Psoas muscle (tissue), 8 donors: ENCODE data around the gene HCAR3. TPM values are rescaled to one million over a fixed set of nuclear protein-coding genes. Genes with fewer than 3 reads are reported as not detected.
"Not testable (repeated sequence)": the region's sequence is repeated elsewhere in the genome, so short reads cannot be mapped to it uniquely, and the experiment has no call there.

Experiments used
- ATAC-seq, 4 donors: fragments of 200-7000 bp; cut with Tn5 transposase; one replicate each; pipeline ENCODE4 v1.9.1; 2020; ENCODE audit warnings: moderate library complexity in 3 of 4, mild to moderate bottlenecking in 2 of 4
- DNase-seq, 2 donors: peaks; one replicate each; pipeline ENCODE4 v3.0.0-alpha.2; 2020
- H3K27ac ChIP-seq: fragments of 200-600 bp; one replicate; pipeline ENCODE4 v1.8.0; 2022
- H3K27me3 ChIP-seq, 3 donors: fragments of 200-600 bp in 1 of 3; one replicate each; pipeline versions ENCODE4 v1.6.1 to v1.8.0; 2013 to 2022; ENCODE audit warnings: low read length in 2 of 3, mild to moderate bottlenecking in 2 of 3, moderate library complexity in 1 of 3; ENCODE audit not compliant: insufficient read depth in 3 of 3
- H3K36me3 ChIP-seq, 2 donors: fragments of 200-600 bp in 1 of 2; one replicate each; pipeline versions ENCODE4 v1.6.1 to v1.8.0; 2013 to 2022; ENCODE audit warnings: low read depth in 1 of 2, mild to moderate bottlenecking in 1 of 2, moderate library complexity in 1 of 2; ENCODE audit not compliant: insufficient read depth in 1 of 2
- H3K4me1 ChIP-seq: fragments of 200-600 bp; one replicate; pipeline ENCODE4 v1.8.0; 2022
- H3K4me3 ChIP-seq: fragments of 200-600 bp; one replicate; pipeline ENCODE4 v1.8.0; 2022; ENCODE audit warnings: mild to moderate bottlenecking
- H3K9me3 ChIP-seq: fragments of 200-600 bp; one replicate; pipeline ENCODE4 v1.8.0; 2022
- CTCF ChIP-seq: fragments of 200-600 bp; IDR thresholded peaks from one replicate; pipeline ENCODE4 v1.8.0; 2022; ENCODE audit warnings: antibody characterized with exemption
- WGBS, 3 donors: extraction: QIAGEN DNeasy Blood & Tissue Kit; methylation state at CpG; one replicate each; pipeline versions ENCODE4 v1.1.6 to v1.1.7; 2013; 5-methylcytosine and 5-hydroxymethylcytosine counted together
- intact Hi-C, 2 donors: fragments of 100-400 bp; cut with DNase I; formaldehyde crosslinking; loops; one replicate each; pipeline versions ENCODE4 v1.11.0 to v1.14.2; 2022
- polyA plus RNA-seq, 3 donors: library from polyadenylated mRNA; stranded (reverse); fragments of 200-250 nt; gene quantifications; one replicate each; pipeline ENCODE4 v1.2.3, GENCODE V29; 2013
- total RNA-seq, 4 donors: library from RNA; stranded (reverse); fragmentation: NEBNext Ultra II Directional in 2 of 4; extraction: Animal tissue kit (Norgen Biotek cat#: 25700) in 2 of 4; gene quantifications; one replicate each; pipeline versions ENCODE4 v1.2.1 to v1.2.4, GENCODE V29; 2021 to 2023
- donor health status: healthy with polysubstance abuse.
- donor health status: DM: no; HTN: no; CAD: no; lungs with moderate emphysema.
- donor health status: Bipolar disorder and iron deficiency.
- donor health status: healthy.
- donor health status: DM: yes; HTN: yes; CAD: no.
- donor health status: DM: no; HTN: no; CAD: no.
- donor health status: DM: no; HTN: no; CAD: no.
- donor health status: DM: yes; HTN: yes; CAD: no.

Gene HCAR3
- total and polyA plus RNA-seq, 7 donors, result 0.07 to 0.44 (median 0.13) TPM; not detected in 4

- no peak for TF ChIP-seq CTCF
- no peaks in the 10 kb centered on the region for H3K36me3 ChIP-seq
- ATAC-seq (no peak), DNase-seq (no peak)
- H3K9me3 ChIP-seq, result no peaks in the 10 kb centered on the region
- no peak overlapping the region for H3K27ac ChIP-seq
- no peaks in the 10 kb centered on the region for H3K4me1 ChIP-seq
- intact Hi-C loops, result no loop called here
- H3K27me3 ChIP-seq, result no peaks in the 10 kb centered on the region
- no peak overlapping the region for H3K4me3 ChIP-seq
- 52 to 67% (median 58%) methylated on average over 1 of the region's 1 CpG for WGBS, 3 donors
Measured at GRCh38 chr12:122722387-122722786, 5.8 kb upstream of the HCAR3 start.

GRCh38 chr12:122721057-122721545 lies 4.5 kb upstream of the HCAR3 start:
- Histone ChIP-seq H3K4me1 (no peaks in the 10 kb centered on the region), H3K36me3 (no peaks in the 10 kb centered on the region), H3K4me3 (no peak overlapping the region), H3K27me3 (no peaks in the 10 kb centered on the region), H3K27ac (no peak overlapping the region), H3K9me3 (no peaks in the 10 kb centered on the region)
- no peak for TF ChIP-seq CTCF
- WGBS, 3 donors, result 82 to 86% (median 84%) methylated on average over 11 of the region's 11 CpGs
- ATAC-seq (no peak), DNase-seq (no peak)
- intact Hi-C loops, result no loop called here

- not testable (repeated sequence) for DNase-seq
Measured at GRCh38 chr12:122715211-122715610, 1.4 kb downstream of the HCAR3 start.

GRCh38 chr12:122713491-122714188 lies 3.0 kb downstream of the HCAR3 start:
- H3K36me3 ChIP-seq, H3K27me3 ChIP-seq, H3K4me1 ChIP-seq, H3K9me3 ChIP-seq, intact Hi-C loops, ATAC-seq, H3K27ac ChIP-seq, DNase-seq, H3K4me3 ChIP-seq: not testable (repeated sequence)
- 76 to 80% (median 79%) methylated on average over 3 of the region's 10 CpGs for WGBS, 3 donors

More at GRCh38 chr12:122715211-122715610, 1.4 kb downstream of the HCAR3 start:
- H3K27me3 ChIP-seq, H3K4me1 ChIP-seq, H3K9me3 ChIP-seq, H3K4me3 ChIP-seq, ATAC-seq, H3K36me3 ChIP-seq, H3K27ac ChIP-seq, intact Hi-C loops: not testable (repeated sequence)
- WGBS, 3 donors, result 69 to 76% (median 72%) methylated on average over 6 of the region's 6 CpGs

- WGBS, 3 donors, result 75 to 82% (median 79%) methylated on average over 1 of the region's 1 CpG
- H3K36me3 ChIP-seq, H3K27me3 ChIP-seq, ATAC-seq, intact Hi-C loops, H3K27ac ChIP-seq, H3K4me1 ChIP-seq, H3K9me3 ChIP-seq, DNase-seq, H3K4me3 ChIP-seq: not testable (repeated sequence)
Measured at GRCh38 chr12:122711266-122711665, 5.3 kb downstream of the HCAR3 start.

- H3K27me3 ChIP-seq, H3K9me3 ChIP-seq, H3K4me1 ChIP-seq, DNase-seq, H3K4me3 ChIP-seq, ATAC-seq, H3K27ac ChIP-seq, H3K36me3 ChIP-seq, intact Hi-C loops: not testable (repeated sequence)
- WGBS, 3 donors, result 66 to 83% (median 82%) methylated on average over 2 of the region's 2 CpGs
Measured at GRCh38 chr12:122710341-122710740, 6.3 kb downstream of the HCAR3 start.

GRCh38 chr12:122709287-122709686 lies 7.3 kb downstream of the HCAR3 start:
- intact Hi-C loops, H3K27me3 ChIP-seq, DNase-seq, H3K36me3 ChIP-seq, H3K4me1 ChIP-seq, H3K27ac ChIP-seq, H3K9me3 ChIP-seq, ATAC-seq, H3K4me3 ChIP-seq: not testable (repeated sequence)
- no CpG with 5 or more reads among the region's 3 CpGs for WGBS, 3 donors

GRCh38 chr12:122703841-122704240 lies 12.8 kb downstream of the HCAR3 start:
- WGBS, 3 donors, result 81 to 91% (median 89%) methylated on average over 3 of the region's 3 CpGs
- H3K27ac ChIP-seq, ATAC-seq, H3K4me1 ChIP-seq, intact Hi-C loops, H3K27me3 ChIP-seq, H3K36me3 ChIP-seq, DNase-seq, H3K4me3 ChIP-seq, H3K9me3 ChIP-seq: not testable (repeated sequence)

- H3K36me3 ChIP-seq, intact Hi-C loops, H3K27me3 ChIP-seq, H3K4me1 ChIP-seq, ATAC-seq, H3K27ac ChIP-seq, H3K9me3 ChIP-seq, DNase-seq, H3K4me3 ChIP-seq: not testable (repeated sequence)
- WGBS, 3 donors, result 88 to 91% (median 89%) methylated on average over 22 of the region's 22 CpGs
Measured at GRCh38 chr12:122702890-122703611, 13.6 kb downstream of the HCAR3 start, which contains the start of gene HCAR2. HCAR2 (minus strand) TSS chr12:122703357; CDS start chr12:122703283, 74 bp downstream.
